GM12878 (cell line): ENCODE measurements around the gene SULF2. TPM values are rescaled to one million over a fixed set of nuclear protein-coding genes. Genes with fewer than 3 reads are reported as not detected.

Experiments used
- ATAC-seq: fragments of 200-7000 bp; cut with Tn5 transposase; 3 replicates; pipeline ENCODE4 v1.9.1; 2020; ENCODE audit warnings: mild to moderate bottlenecking, moderate library complexity
- BruUV-seq: library from RNA; stranded (reverse); fragments of 400-500 nt; replicated peaks from 2 replicates; lab custom pipeline; 2021; lab: Mats Ljungman, UMichigan
- CTCF ChIA-PET: fragments of 300-600 bp; sonication (Branson Sonifier 250); formaldehyde crosslinking; extraction: SDS; loops from one replicate; lab custom pipeline; 2021; ENCODE audit warnings: inconsistent platforms; lab: Yijun Ruan, JAX
- POLR2A ChIA-PET: fragments of 350-600 bp; formaldehyde crosslinking; extraction: SDS; loops from one replicate; lab custom pipeline; 2021; ENCODE audit warnings: inconsistent platforms; lab: Charles Lee
- RAD21 ChIA-PET: fragments of 300-600 bp; sonication (Branson Sonifier 250); formaldehyde crosslinking; loops from one replicate; lab custom pipeline; 2023; ENCODE audit warnings: antibody characterized with exemption; ENCODE audit not compliant: unreplicated experiment; lab: Charles Lee
- SMC1A ChIA-PET: fragments of 300-600 bp; sonication (Branson Sonifier 250); formaldehyde crosslinking; loops from one replicate; lab custom pipeline; 2023; ENCODE audit not compliant: unreplicated experiment, uncharacterized antibody; lab: Charles Lee
- DNase-seq: peaks from one replicate; pipeline ENCODE4 v3.0.0-alpha.2; 2011; ENCODE audit warnings: low read depth, low spot score
- FAIRE-seq: peaks from 3 replicates; lab custom pipeline; 2011; peaks lifted over from hg19 to GRCh38; lab: Jason Lieb, UNC
- H2AFZ ChIP-seq: 2 replicates; pipeline ENCODE4 v1.6.0; 2011; ENCODE audit warnings: low read depth, low read length, control low read depth; ENCODE audit not compliant: control insufficient read depth
- H3K27ac ChIP-seq: 2 replicates; pipeline ENCODE4 v1.5.1; 2011; ENCODE audit warnings: control low read depth; ENCODE audit not compliant: control insufficient read depth, insufficient read depth
- H3K27me3 ChIP-seq, 2 experiments: replicated peaks in 1 of 2; 2 replicates each; pipeline versions ENCODE4 v1.6.0 to v1.6.1; 2011; ENCODE audit warnings: low read length in 1 of 2; ENCODE audit not compliant: control insufficient read depth in 2 of 2, insufficient read depth in 2 of 2
- H3K36me3 ChIP-seq, 2 experiments: 2 replicates each; pipeline ENCODE4 v1.5.1; 2011; ENCODE audit warnings: low read length in 1 of 2; ENCODE audit not compliant: control insufficient read depth in 2 of 2, insufficient read depth in 2 of 2
- H3K4me1 ChIP-seq: 2 replicates; pipeline ENCODE4 v1.6.1; 2011; ENCODE audit warnings: mild to moderate bottlenecking, low read length, moderate library complexity, mixed read lengths; ENCODE audit not compliant: control insufficient read depth, insufficient read depth
- H3K4me2 ChIP-seq: 2 replicates; pipeline ENCODE4 v1.6.0; 2011; ENCODE audit warnings: control low read depth; ENCODE audit not compliant: control insufficient read depth, insufficient read depth
- H3K4me3 ChIP-seq: fragments of 200-600 bp; sonication (generic); 2 replicates; pipeline ENCODE4 v1.5.1; 2016
- H3K79me2 ChIP-seq: 2 replicates; pipeline ENCODE4 v1.6.0; 2011; ENCODE audit warnings: low read length; ENCODE audit not compliant: control insufficient read depth, insufficient read depth
- H3K9ac ChIP-seq: 2 replicates; pipeline ENCODE4 v1.8.0; 2011; ENCODE audit warnings: low read length, control low read depth, mixed read lengths; ENCODE audit not compliant: control insufficient read depth, insufficient read depth
- H3K9me3 ChIP-seq: replicated peaks from 3 replicates; pipeline ENCODE4 v1.5.1; 2011; ENCODE audit warnings: mild to moderate bottlenecking, low read length; ENCODE audit not compliant: control insufficient read depth, insufficient read depth
- H4K20me1 ChIP-seq: 2 replicates; pipeline ENCODE4 v1.6.0; 2011; ENCODE audit not compliant: control insufficient read depth, insufficient read depth
- MYC ChIP-seq: IDR thresholded peaks from 2 replicates; pipeline ENCODE4 v1.6.1; 2011; ENCODE audit warnings: mild to moderate bottlenecking, low read length, moderate library complexity, inconsistent platforms; ENCODE audit not compliant: insufficient read depth, insufficient replicate concordance, insufficient read length, severe bottlenecking
- NR2C1 ChIP-seq: fragments of 450-650 bp; IDR thresholded peaks from 2 replicates; pipeline ENCODE4 v1.6.1; 2017; ENCODE audit warnings: antibody characterized with exemption, mild to moderate bottlenecking, moderate library complexity
- NR2F1 ChIP-seq: fragments of 450-650 bp; conservative IDR thresholded peaks from 2 replicates; pipeline ENCODE4 v1.6.1; 2017; ENCODE audit warnings: mild to moderate bottlenecking
- PML ChIP-seq: IDR thresholded peaks from 2 replicates; pipeline ENCODE4 v1.6.1; 2012; ENCODE audit warnings: low read length, inconsistent platforms
- SUZ12 ChIP-seq: fragments of 200-600 bp; sonication (generic); IDR thresholded peaks from one replicate; pipeline ENCODE4 v1.6.1; 2018; ENCODE audit warnings: antibody characterized with exemption, mild to moderate bottlenecking; ENCODE audit not compliant: unreplicated experiment
- ZBED1 ChIP-seq: IDR thresholded peaks from 2 replicates; pipeline ENCODE4 v1.6.1; 2016; ENCODE audit warnings: borderline replicate concordance
- ZNF24 ChIP-seq: fragments of 450-650 bp; IDR thresholded peaks from 2 replicates; pipeline ENCODE4 v1.6.1; 2017; ENCODE audit warnings: antibody characterized with exemption, mild to moderate bottlenecking
- ZNF384 ChIP-seq: IDR thresholded peaks from 2 replicates; pipeline ENCODE4 v1.6.1; 2012; ENCODE audit warnings: low read depth, mild to moderate bottlenecking, low read length, improper control_type of control experiment, borderline replicate concordance
- WGBS: methylation state at CpG from one replicate; pipeline ENCODE4 v1.1.6; 2016; ENCODE audit warnings: low lambda C conversion rate; ENCODE audit not compliant: insufficient replicate concordance, insufficient coverage; ENCODE audit errors: missing lambda C conversion rate; 5-methylcytosine and 5-hydroxymethylcytosine counted together
- in situ Hi-C: fragments of 300-500 bp; cut with MboI; formaldehyde crosslinking; loops from 9 replicates; pipeline ENCODE4 v1.14.3; 2018; ENCODE audit warnings: mixed read lengths
- intact Hi-C: fragments of 100-400 bp; cut with micrococcal nuclease; formaldehyde crosslinking; loops from one replicate; pipeline ENCODE4 v1.14.2; 2022; ENCODE audit not compliant: unreplicated experiment
- polyA plus RNA-seq, 11 experiments: library from polyadenylated mRNA; depleted of rRNA in 4 of 11; unstranded in 6 of 11; stranded (reverse) in 5 of 11; fragments of >200 nt; fragmentation: Nextera tagmentation in 4 of 11; fragmentation: Illumina TruSeq in 1 of 11; extraction: Ambion mirVana in 4 of 11; extraction: Trizol in 1 of 11; gene quantifications; 1 replicate in 1 of 11; 2 replicates in 10 of 11; pipeline versions ENCODE4 v1.2.1 to v1.2.3, GENCODE V29; 2011 to 2016; ENCODE audit warnings: inconsistent platforms in 2 of 11, missing spikeins in 2 of 11, low read depth in 1 of 11
- total RNA-seq, 4 experiments: library from RNA; depleted of rRNA in 3 of 4; stranded (reverse); fragments of >200 nt in 3 of 4; fragmentation: Illumina TruSeq in 1 of 4; extraction: Trizol in 1 of 4; gene quantifications; 2 replicates each; pipeline versions ENCODE4 v1.2.1 to v1.2.3, GENCODE V29; 2013 to 2021
- TF ChIP-seq, protein P1 (sequence below): fragments of 450-650 bp; IDR thresholded peaks from 2 replicates; pipeline ENCODE4 v1.6.1; 2014; ENCODE audit warnings: mild to moderate bottlenecking

The SULF2 gene
- total and polyA plus RNA-seq, 10 of the 15 experiments (the other 5 are each of a cell fraction or from before 2014, with no cell fraction given) = 0.69 to 4.1 (median 1.6) TPM

DNA sequence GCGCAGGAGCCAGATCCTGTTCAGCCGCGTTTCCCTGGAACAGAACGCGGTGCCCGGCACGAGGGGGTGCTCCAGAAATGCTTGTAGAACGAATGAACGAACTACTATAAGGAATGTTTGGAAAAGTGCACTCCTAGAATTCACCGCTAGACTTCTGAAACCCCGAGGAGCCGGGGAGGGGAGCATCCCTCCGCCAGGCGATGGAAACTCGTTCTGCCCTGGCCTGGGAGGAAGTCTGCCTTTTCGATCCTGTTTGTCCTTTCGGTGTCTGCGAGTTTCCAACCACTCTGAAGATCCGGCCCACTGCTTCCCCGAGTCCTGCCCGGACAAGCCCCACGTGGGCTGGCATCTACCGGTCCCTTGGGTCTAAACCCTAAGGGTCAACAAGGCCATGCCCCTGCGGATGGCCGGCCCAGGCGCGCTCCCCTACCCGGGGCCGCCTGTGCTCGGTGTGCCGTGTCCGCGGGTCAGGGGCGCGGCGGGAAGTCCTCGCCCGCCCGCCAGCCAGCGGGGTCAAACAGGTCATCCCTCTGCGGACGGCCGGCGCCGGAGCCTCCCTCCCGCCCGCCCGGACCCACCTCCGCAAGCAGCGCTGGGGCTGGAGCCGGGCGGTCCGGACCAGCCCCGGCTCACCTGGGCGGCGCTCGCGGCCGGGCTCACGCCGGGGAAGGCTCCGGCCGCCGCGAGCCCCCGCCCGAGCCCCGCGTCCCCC lies 526 bp downstream of the SULF2 start:
- H3K4me1 ChIP-seq = 0 out of 2 replicates have a peak, but pooled peaks cover 2% of the 10 kb centered on the region
- ATAC-seq (peak; percentile 19), DNase-seq (no peak), FAIRE-seq (no peak)
- ChIA-PET CTCF (interaction anchor here (0.6 kb wide), 1 partner anchor 106 kb away, joined by 3 read pairs; no protein-coding TSS in a partner anchor), RAD21 (no interaction called here), POLR2A (no interaction called here), SMC1A (no interaction called here)
- TF ChIP-seq MYC (no peak), SUZ12 (peak; percentile 58), NR2C1 (peak; percentile 58), PML (no peak), ZBED1 (no peak), NR2F1 (peak; percentile 89), ZNF24 (no peak), ZNF384 (no peak)
- TF ChIP-seq, protein P1, sequence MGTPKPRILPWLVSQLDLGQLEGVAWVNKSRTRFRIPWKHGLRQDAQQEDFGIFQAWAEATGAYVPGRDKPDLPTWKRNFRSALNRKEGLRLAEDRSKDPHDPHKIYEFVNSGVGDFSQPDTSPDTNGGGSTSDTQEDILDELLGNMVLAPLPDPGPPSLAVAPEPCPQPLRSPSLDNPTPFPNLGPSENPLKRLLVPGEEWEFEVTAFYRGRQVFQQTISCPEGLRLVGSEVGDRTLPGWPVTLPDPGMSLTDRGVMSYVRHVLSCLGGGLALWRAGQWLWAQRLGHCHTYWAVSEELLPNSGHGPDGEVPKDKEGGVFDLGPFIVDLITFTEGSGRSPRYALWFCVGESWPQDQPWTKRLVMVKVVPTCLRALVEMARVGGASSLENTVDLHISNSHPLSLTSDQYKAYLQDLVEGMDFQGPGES = no peak
- H3K27me3 ChIP-seq = peaks cover 6 to 20% of the 10 kb centered on the region in 2 experiments
- peak overlapping the region; percentile 92 for H3K4me2 ChIP-seq
- in situ Hi-C loops (loop anchor here (5.0 kb wide), 1 partner anchor 833 kb away; no protein-coding TSS in a partner anchor), intact Hi-C loops (loop anchor here (5.0 kb wide), 1 partner anchor 107 kb away; no protein-coding TSS in a partner anchor)
- no peaks in the 10 kb centered on the region for H4K20me1 ChIP-seq
- no peak overlapping the region for H3K9ac ChIP-seq
- no peak overlapping the region for H3K4me3 ChIP-seq
- 25% methylated on average over 28 of the region's 69 CpGs for WGBS
- no peak overlapping the region for H2AFZ ChIP-seq
- H3K36me3 ChIP-seq = no peaks in the 10 kb centered on the region
- H3K79me2 ChIP-seq = no peaks in the 10 kb centered on the region
- H3K9me3 ChIP-seq = no peaks in the 10 kb centered on the region
- no peak overlapping the region for H3K27ac ChIP-seq
- no TSS peak for BruUV-seq
